ENCODE data around the gene SMARCD3. TPM values are rescaled to one million over a fixed set of nuclear protein-coding genes. Genes with fewer than 3 reads are reported as not detected.

SMARCD3 gene
- total and polyA plus RNA-seq, 9 of the 15 experiments (the other 6 are each of a cell fraction or from before 2014, with no cell fraction given) = 0.43 to 3.6 (median 2.6) TPM

- Histone ChIP-seq H3K4me2 (ENCODE audit: insufficient read depth, low read length) (no peak overlapping the region), H3K4me1 (replicated peaks in 1 of 2; ENCODE audit: control insufficient read depth in 2 of 2, insufficient read depth in 2 of 2, low read length in 2 of 2) (peaks cover 35 to 46% of the 10 kb centered on the region in 2 experiments; a peak in 4 of 5 replicates), H3K36me3 (ENCODE audit: control insufficient read depth, insufficient read depth, low read length) (peaks cover 24% of the 10 kb centered on the region), H3K9me3 (replicated peaks; ENCODE audit: control insufficient read depth, insufficient read depth, low read depth, low read length) (no peaks in the 10 kb centered on the region), H3K79me2 (ENCODE audit: control insufficient read depth, insufficient read depth, low read length) (peaks cover 44% of the 10 kb centered on the region), H2AFZ (ENCODE audit: low read depth, low read length) (peak overlapping the region; percentile 7; the same call in 1 of the 2 replicates), H3K4me3 (no peak overlapping the region), H3K9ac (ENCODE audit: insufficient read depth in 1 of 2, low read depth in 2 of 2, low read length in 2 of 2) (no peak overlapping the region), H3K27ac (ENCODE audit: extremely low read depth, low read depth, low read length) (no peak overlapping the region), H4K20me1 (replicated peaks; ENCODE audit: control insufficient read depth, insufficient read depth, low read length) (peaks cover 12% of the 10 kb centered on the region), H3K9me1 (ENCODE audit: control insufficient read depth, insufficient read depth, low read length) (peaks cover 10% of the 10 kb centered on the region), H3K27me3 (ENCODE audit: control insufficient read depth in 2 of 2, insufficient read depth in 2 of 2, low read length in 2 of 2) (no peaks in the 10 kb centered on the region)
- ATAC-seq (no peak), DNase-seq (ENCODE audit: extremely low read depth in 1 of 4, low spot score in 3 of 4) (no peak), FAIRE-seq (no peak)
- ChIA-PET POLR2A (interaction anchor here (0.6 to 3.6 kb wide), 4 partner anchors 9 to 232 kb away, joined by 3 to 36 read pairs (median 3); no protein-coding TSS in a partner anchor), CTCF (ENCODE audit: low intra/inter-chr PET ratio) (no interaction called here)
- no TSS peak for BruUV-seq (replicated peaks)
- intact Hi-C loops (cut with micrococcal nuclease) (no loop called here), in situ Hi-C loops (cut with MboI) (no loop called here)
- no peak for TF ChIP-seq ZBTB1 (CRISPR knock-in tag; IDR thresholded peaks at IDR 0.05; ENCODE audit: borderline replicate concordance, low read depth)
- no peak for TF ChIP-seq FOXA1 (IDR thresholded peaks at IDR 0.05; ENCODE audit: borderline replicate concordance)
- TF ChIP-seq MTA3 (IDR thresholded peaks at IDR 0.05; ENCODE audit: borderline replicate concordance) = no peak
- 76% methylated on average over 10 of the region's 10 CpGs for WGBS (ENCODE audit: insufficient coverage, low coverage, missing lambda C conversion rate)
Observed at GRCh38 chr7:151229249-151229648, 19.2 kb downstream of the SMARCD3 start.

DNA sequence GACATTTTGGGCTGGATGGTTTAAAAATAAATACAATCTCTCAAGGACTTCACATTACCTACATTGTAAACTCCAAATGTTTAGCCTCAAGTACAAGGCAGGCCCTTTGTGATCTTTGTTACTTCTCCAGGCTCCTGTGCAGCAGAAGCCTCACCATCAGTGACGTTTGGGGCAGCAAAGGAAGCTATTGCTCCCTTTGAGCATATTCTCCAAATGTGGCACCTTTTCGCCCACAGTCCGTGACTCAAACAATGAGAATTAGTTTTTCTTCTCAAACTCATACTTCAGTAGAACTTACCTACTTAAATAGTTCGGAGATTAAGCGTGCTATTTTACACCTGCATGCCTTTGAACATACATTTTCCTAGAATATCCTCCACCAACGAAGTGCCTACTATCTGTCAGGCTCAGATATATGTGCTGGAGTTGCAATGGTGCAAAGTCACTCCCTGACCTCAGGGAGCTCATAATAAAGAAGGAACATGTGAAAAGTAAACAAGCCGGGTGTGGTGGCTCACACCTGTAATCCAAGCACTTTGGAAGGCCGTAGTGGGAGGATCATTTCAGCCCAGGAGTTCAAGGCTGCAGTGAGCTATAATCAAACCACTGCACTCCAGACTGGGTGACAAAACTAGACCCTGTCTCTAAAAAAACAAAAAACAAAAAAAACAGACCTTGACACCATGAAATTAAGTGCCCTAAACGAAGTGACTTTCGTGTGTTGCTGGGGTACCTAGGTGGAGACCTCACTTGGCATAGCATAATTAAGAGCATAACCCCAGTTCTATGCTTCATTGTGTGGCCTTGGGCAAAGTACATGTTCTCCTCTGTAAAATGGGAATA, 20.2 kb downstream of the SMARCD3 start:
- WGBS (ENCODE audit: insufficient coverage, low coverage, missing lambda C conversion rate) = 18% methylated on average over 10 of the region's 10 CpGs
- Histone ChIP-seq H3K9ac (ENCODE audit: insufficient read depth in 1 of 2, low read depth in 2 of 2, low read length in 2 of 2) (peak overlapping the region; percentile 62 to 89; a peak in 3 of 4 replicates), H4K20me1 (replicated peaks; ENCODE audit: control insufficient read depth, insufficient read depth, low read length) (0 out of 2 replicates have a peak, but pooled peaks cover 2% of the 10 kb centered on the region), H3K9me3 (replicated peaks; ENCODE audit: control insufficient read depth, insufficient read depth, low read depth, low read length) (no peaks in the 10 kb centered on the region), H3K4me1 (replicated peaks in 1 of 2; ENCODE audit: control insufficient read depth in 2 of 2, insufficient read depth in 2 of 2, low read length in 2 of 2) (peaks cover 27 to 37% of the 10 kb centered on the region in 2 experiments; a peak in 4 of 5 replicates), H3K4me2 (ENCODE audit: insufficient read depth, low read length) (peak overlapping the region; percentile 92), H3K9me1 (ENCODE audit: control insufficient read depth, insufficient read depth, low read length) (peaks cover 6% of the 10 kb centered on the region), H3K36me3 (ENCODE audit: control insufficient read depth, insufficient read depth, low read length) (peaks cover 31% of the 10 kb centered on the region), H3K27ac (ENCODE audit: extremely low read depth, low read depth, low read length) (peak overlapping the region; percentile 62), H3K4me3 (peak overlapping the region; percentile 82), H3K27me3 (ENCODE audit: control insufficient read depth in 2 of 2, insufficient read depth in 2 of 2, low read length in 2 of 2) (no peaks in the 10 kb centered on the region), H2AFZ (ENCODE audit: low read depth, low read length) (peak overlapping the region; percentile 96), H3K79me2 (ENCODE audit: control insufficient read depth, insufficient read depth, low read length) (peaks cover 34% of the 10 kb centered on the region)
- in situ Hi-C loops (cut with MboI) (no loop called here), intact Hi-C loops (cut with micrococcal nuclease) (no loop called here)
- ATAC-seq = 0 out of 3 replicates have a peak, but pooled peaks have one; percentile 3
- FAIRE-seq = peak; percentile 73
- no TSS peak for BruUV-seq (replicated peaks)
- DNase-seq (ENCODE audit: extremely low read depth in 1 of 4, low spot score in 3 of 4) = peak in 1 of 4 experiments; percentile 76
- ChIA-PET POLR2A (interaction anchor here (0.6 to 3.6 kb wide), 7 partner anchors 10 to 817 kb away, joined by 3 to 36 read pairs (median 4); no protein-coding TSS in a partner anchor), CTCF (ENCODE audit: low intra/inter-chr PET ratio) (interaction anchor here (0.7 kb wide), 1 partner anchor 11 kb away, joined by 3 read pairs; no protein-coding TSS in a partner anchor)
- 0 out of 2 replicates have a peak, but pooled peaks have one; percentile 35 for TF ChIP-seq HDAC2 (IDR thresholded peaks at IDR 0.05)
- TF ChIP-seq RFX7 (CRISPR knock-in tag; IDR thresholded peaks at IDR 0.05) = no peak
- no peak for TF ChIP-seq KLF13 (tag; IDR thresholded peaks at IDR 0.05; ENCODE audit: borderline replicate concordance, low read depth)
- TF ChIP-seq, protein P1, sequence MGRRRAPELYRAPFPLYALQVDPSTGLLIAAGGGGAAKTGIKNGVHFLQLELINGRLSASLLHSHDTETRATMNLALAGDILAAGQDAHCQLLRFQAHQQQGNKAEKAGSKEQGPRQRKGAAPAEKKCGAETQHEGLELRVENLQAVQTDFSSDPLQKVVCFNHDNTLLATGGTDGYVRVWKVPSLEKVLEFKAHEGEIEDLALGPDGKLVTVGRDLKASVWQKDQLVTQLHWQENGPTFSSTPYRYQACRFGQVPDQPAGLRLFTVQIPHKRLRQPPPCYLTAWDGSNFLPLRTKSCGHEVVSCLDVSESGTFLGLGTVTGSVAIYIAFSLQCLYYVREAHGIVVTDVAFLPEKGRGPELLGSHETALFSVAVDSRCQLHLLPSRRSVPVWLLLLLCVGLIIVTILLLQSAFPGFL (CRISPR knock-in tag; IDR thresholded peaks at IDR 0.05) = no peak
- TF ChIP-seq GMEB1 (CRISPR knock-in tag; IDR thresholded peaks at IDR 0.05) = no peak
- 0 out of 2 replicates have a peak, but pooled peaks have one; percentile 23 for TF ChIP-seq MYC (IDR thresholded peaks at IDR 0.05; ENCODE audit: low read depth, low read length)
- TF ChIP-seq MYC (CRISPR knock-in tag; IDR thresholded peaks at IDR 0.05; ENCODE audit: borderline replicate concordance, low read depth) = no peak
- no peak for TF ChIP-seq ZNF830 (CRISPR knock-in tag; IDR thresholded peaks at IDR 0.05)
- TF ChIP-seq ARID1B (IDR thresholded peaks at IDR 0.05) = peak; percentile 77

Measured in K562 (cell line).